IMR-90 (cell line): Measurements from ENCODE around the gene ZNF662. TPM values are rescaled to one million over a fixed set of nuclear protein-coding genes. Genes with fewer than 3 reads are reported as not detected.

Experiments used
- ATAC-seq: fragments of 200-7000 bp; cut with Tn5 transposase; 2 replicates; pipeline ENCODE4 v1.9.1; 2020; ENCODE audit warnings: low read depth, mild to moderate bottlenecking, moderate library complexity
- BruUV-seq: library from RNA; stranded (reverse); fragments of 400-500 nt; replicated peaks from 2 replicates; lab custom pipeline; 2021; lab: Mats Ljungman, UMichigan
- CTCF ChIA-PET: fragments of 300-600 bp; formaldehyde crosslinking; extraction: SDS; loops from one replicate; lab custom pipeline; 2021; ENCODE audit warnings: antibody characterized with exemption; lab: Yijun Ruan, JAX
- POLR2A ChIA-PET: fragments of 300-600 bp; sonication (Branson Sonifier 250); formaldehyde crosslinking; loops from one replicate; lab custom pipeline; 2022; ENCODE audit warnings: antibody characterized with exemption; ENCODE audit not compliant: unreplicated experiment; lab: Charles Lee
- DNase-seq: peaks from one replicate; pipeline ENCODE4 v3.0.0; 2013
- H2AFZ ChIP-seq: replicated peaks from 2 replicates; pipeline ENCODE3; 2013; ENCODE audit warnings: low read length, mild to moderate bottlenecking; ENCODE audit not compliant: poor library complexity
- H2AK5ac ChIP-seq: 2 replicates; pipeline ENCODE4 v1.6.1; 2013; ENCODE audit warnings: low read depth, low read length, inconsistent platforms
- H2AK9ac ChIP-seq: replicated peaks from 2 replicates; pipeline ENCODE3; 2013; ENCODE audit warnings: mild to moderate bottlenecking, low read depth, low read length, moderate library complexity; ENCODE audit not compliant: poor library complexity
- H2BK120ac ChIP-seq: 2 replicates; pipeline ENCODE4 v1.6.1; 2013; ENCODE audit warnings: low read depth, low read length, inconsistent platforms
- H2BK15ac ChIP-seq: 3 replicates; pipeline ENCODE4 v1.6.1; 2013; ENCODE audit warnings: low read depth, low read length, inconsistent platforms
- H2BK20ac ChIP-seq: 2 replicates; pipeline ENCODE4 v1.6.1; 2013; ENCODE audit warnings: low read depth, mild to moderate bottlenecking, inconsistent platforms, low read length, moderate library complexity
- H2BK5ac ChIP-seq: 2 replicates; pipeline ENCODE4 v1.6.1; 2013; ENCODE audit warnings: mild to moderate bottlenecking, low read depth, low read length, inconsistent platforms; ENCODE audit not compliant: poor library complexity, severe bottlenecking
- H3K14ac ChIP-seq: replicated peaks from 2 replicates; pipeline ENCODE4 v1.6.1; 2013; ENCODE audit warnings: low read depth, low read length, inconsistent platforms
- H3K18ac ChIP-seq: 2 replicates; pipeline ENCODE4 v1.6.1; 2013; ENCODE audit warnings: low read depth, low read length, control low read depth
- H3K23ac ChIP-seq: 2 replicates; pipeline ENCODE4 v1.6.1; 2013; ENCODE audit warnings: low read depth, low read length, inconsistent platforms
- H3K27ac ChIP-seq: 2 replicates; pipeline ENCODE4 v1.5.1; 2013; ENCODE audit warnings: mild to moderate bottlenecking, control low read depth, low read length; ENCODE audit not compliant: insufficient read depth
- H3K27me3 ChIP-seq: 2 replicates; pipeline ENCODE4 v1.6.1; 2013; ENCODE audit warnings: low read length; ENCODE audit not compliant: control insufficient read depth, insufficient read depth
- H3K36me3 ChIP-seq: 2 replicates; pipeline ENCODE4 v1.6.1; 2013; ENCODE audit warnings: low read length, mixed read lengths; ENCODE audit not compliant: control insufficient read depth, insufficient read depth
- H3K4ac ChIP-seq: 2 replicates; pipeline ENCODE4 v1.6.1; 2013; ENCODE audit warnings: low read depth, low read length, inconsistent platforms
- H3K4me1 ChIP-seq: 2 replicates; pipeline ENCODE4 v1.6.1; 2013; ENCODE audit warnings: low read length, mixed read lengths; ENCODE audit not compliant: control insufficient read depth, insufficient read depth
- H3K4me2 ChIP-seq: 2 replicates; pipeline ENCODE4 v1.6.1; 2013; ENCODE audit warnings: low read depth, mild to moderate bottlenecking, control low read depth, low read length, moderate library complexity
- H3K4me3 ChIP-seq: 2 replicates; pipeline ENCODE4 v1.5.1; 2013; ENCODE audit warnings: low read depth, mild to moderate bottlenecking, control low read depth, low read length, moderate library complexity; ENCODE audit not compliant: insufficient read depth
- H3K56ac ChIP-seq: 2 replicates; pipeline ENCODE4 v1.6.1; 2013; ENCODE audit warnings: low read length, inconsistent platforms; ENCODE audit not compliant: insufficient read depth; ENCODE audit errors: extremely low read depth
- H3K79me1 ChIP-seq, 2 experiments: 2 replicates each; pipeline ENCODE4 v1.6.1; 2013; ENCODE audit warnings: low read length in 2 of 2, inconsistent platforms in 1 of 2, low read depth in 1 of 2
- H3K9ac ChIP-seq: 2 replicates; pipeline ENCODE4 v1.6.1; 2013; ENCODE audit warnings: low read depth, low read length, control low read depth
- H3K9me1 ChIP-seq: 2 replicates; pipeline ENCODE4 v1.6.1; 2013; ENCODE audit warnings: low read length, inconsistent platforms; ENCODE audit not compliant: insufficient read depth
- H3K9me3 ChIP-seq: 2 replicates; pipeline ENCODE4 v1.6.1; 2013; ENCODE audit warnings: low read length; ENCODE audit not compliant: control insufficient read depth, insufficient read depth
- H4K20me1 ChIP-seq: 2 replicates; pipeline ENCODE4 v1.6.1; 2013; ENCODE audit warnings: low read length, inconsistent platforms; ENCODE audit not compliant: insufficient read depth
- H4K5ac ChIP-seq: 2 replicates; pipeline ENCODE4 v1.6.1; 2013; ENCODE audit warnings: mild to moderate bottlenecking, low read depth, low read length, control low read depth
- H4K8ac ChIP-seq, 2 experiments: 2 replicates each; pipeline ENCODE4 v1.6.1; 2013; ENCODE audit warnings: low read depth in 2 of 2, low read length in 2 of 2, control low read depth in 1 of 2, inconsistent platforms in 1 of 2
- H4K91ac ChIP-seq: 2 replicates; pipeline ENCODE4 v1.6.1; 2013; ENCODE audit warnings: low read depth, low read length, inconsistent platforms; ENCODE audit not compliant: insufficient read depth
- CEBPB ChIP-seq: IDR thresholded peaks from 2 replicates; pipeline ENCODE4 v1.6.1; 2012; ENCODE audit warnings: low read depth, low read length, improper control_type of control experiment
- CHD1 ChIP-seq: IDR thresholded peaks from 2 replicates; pipeline ENCODE4 v1.6.1; 2012; ENCODE audit warnings: low read depth, low read length, improper control_type of control experiment
- CTCF ChIP-seq: conservative IDR thresholded peaks from 2 replicates; pipeline ENCODE4 v1.5.1; 2012; ENCODE audit warnings: mild to moderate bottlenecking, low read depth, low read length, improper control_type of control experiment
- MXI1 ChIP-seq: IDR thresholded peaks from 2 replicates; pipeline ENCODE4 v1.6.1; 2012; ENCODE audit warnings: low read depth, mild to moderate bottlenecking, low read length, moderate library complexity, borderline replicate concordance
- RAD21 ChIP-seq: IDR thresholded peaks from 2 replicates; pipeline ENCODE4 v1.6.1; 2012; ENCODE audit warnings: low read length, improper control_type of control experiment
- SMC3 ChIP-seq: fragments of 150-350 bp; IDR thresholded peaks from 2 replicates; pipeline ENCODE4 v1.6.1; 2016; ENCODE audit warnings: low read depth, mild to moderate bottlenecking, antibody characterized with exemption, low read length, moderate library complexity
- WGBS, 2 experiments: methylation state at CpG; one replicate each; pipeline versions ENCODE4 v1.1.5 to v1.1.7; 2013; ENCODE audit warnings: missing lambda C conversion rate in 2 of 2; ENCODE audit not compliant: insufficient read length in 1 of 2; ENCODE audit errors: extremely low coverage in 2 of 2; 5-methylcytosine and 5-hydroxymethylcytosine counted together
- dilution Hi-C: fragments of 300-500 bp; cut with HindIII; formaldehyde crosslinking; loops from one replicate; pipeline ENCODE4 v1.14.3; 2018; ENCODE audit warnings: low sequenced_read_pairs; ENCODE audit not compliant: unreplicated experiment
- in situ Hi-C: fragments of 300-500 bp; cut with MboI; formaldehyde crosslinking; loops from 3 replicates; pipeline ENCODE4 v1.14.3; 2019; ENCODE audit warnings: low sequenced_read_pairs, inconsistent platforms, mixed read lengths
- intact Hi-C: fragments of 100-400 bp; cut with micrococcal nuclease; formaldehyde crosslinking; loops from 2 replicates; pipeline ENCODE4 v1.10.0; 2022
- polyA plus RNA-seq, 3 experiments: library from polyadenylated mRNA; depleted of rRNA; stranded (reverse); fragments of >200 nt; gene quantifications; 2 replicates each; pipeline ENCODE4 v1.2.3, GENCODE V29; 2012; ENCODE audit warnings: low replicate concordance in 1 of 3
- total RNA-seq: library from RNA; depleted of rRNA; stranded (reverse); fragments of >200 nt; gene quantifications from 2 replicates; pipeline ENCODE4 v1.2.3, GENCODE V29; 2012

The ZNF662 gene
- total and polyA plus RNA-seq, 2 of the 4 experiments (the other 2 are of a cell fraction): 0.29 to 0.54 TPM

DNA sequence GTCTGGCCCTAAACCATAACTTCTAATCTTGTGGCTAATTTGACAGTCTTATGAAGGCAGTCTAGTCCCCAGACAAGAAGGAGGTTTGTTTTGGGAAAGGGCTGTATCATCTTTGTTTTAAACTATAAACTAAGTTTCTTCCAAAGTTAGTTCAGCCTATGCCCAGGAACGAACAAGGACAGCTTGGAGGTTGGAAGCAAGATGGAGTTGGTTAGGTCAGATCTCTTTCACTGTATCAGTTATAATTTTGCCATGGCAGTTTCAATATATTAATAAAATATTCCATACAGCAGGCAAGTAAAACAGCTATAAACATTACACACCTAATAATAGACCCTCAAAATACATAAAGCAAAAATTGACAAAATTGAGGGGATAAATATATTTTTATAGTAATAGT lies 13.1 kb upstream of the ZNF662 start:
- intact Hi-C loops (no loop called here), in situ Hi-C loops (no loop called here), dilution Hi-C loops (no loop called here)
- H4K5ac ChIP-seq: no peak overlapping the region
- H3K14ac ChIP-seq: no peak overlapping the region
- H3K4me2 ChIP-seq: no peak overlapping the region
- no CpG with 5 or more reads among the region's 1 CpG for WGBS, 2 experiments
- H2BK120ac ChIP-seq: no peak overlapping the region
- no peak for TF ChIP-seq CEBPB
- TF ChIP-seq SMC3: no peak
- no peak for TF ChIP-seq CTCF
- TF ChIP-seq RAD21: no peak
- TF ChIP-seq MXI1: no peak
- TF ChIP-seq CHD1: no peak
- H3K4ac ChIP-seq: no peak overlapping the region
- no peak overlapping the region for H4K91ac ChIP-seq
- H4K8ac ChIP-seq: no peak overlapping the region
- H3K27me3 ChIP-seq: no peaks in the 10 kb centered on the region
- no peak overlapping the region for H2AFZ ChIP-seq
- ChIA-PET POLR2A (no interaction called here), CTCF (interaction anchor here (1.3 kb wide), 1 partner anchor 10 kb away, joined by 3 read pairs; no protein-coding TSS in a partner anchor)
- H2BK15ac ChIP-seq: no peak overlapping the region
- H3K9me3 ChIP-seq: no peaks in the 10 kb centered on the region
- H3K4me3 ChIP-seq: no peak overlapping the region
- H3K36me3 ChIP-seq: no peaks in the 10 kb centered on the region
- no TSS peak for BruUV-seq
- no peak overlapping the region for H3K27ac ChIP-seq
- H3K23ac ChIP-seq: no peak overlapping the region
- ATAC-seq (no peak), DNase-seq (no peak)
- no peaks in the 10 kb centered on the region for H3K79me1 ChIP-seq
- H2BK20ac ChIP-seq: no peak overlapping the region
- no peaks in the 10 kb centered on the region for H3K9me1 ChIP-seq
- H2BK5ac ChIP-seq: no peak overlapping the region
- no peak overlapping the region for H2AK9ac ChIP-seq
- no peak overlapping the region for H3K18ac ChIP-seq
- H3K9ac ChIP-seq: no peak overlapping the region
- H3K56ac ChIP-seq: no peak overlapping the region
- H2AK5ac ChIP-seq: no peak overlapping the region
- no peaks in the 10 kb centered on the region for H4K20me1 ChIP-seq
- no peaks in the 10 kb centered on the region for H3K4me1 ChIP-seq
